H1 (cell line): ENCODE measurements around the gene PLCB4. TPM values are rescaled to one million over a fixed set of nuclear protein-coding genes. Genes with fewer than 3 reads are reported as not detected.

Experiments
- CHD1 ChIP-seq: IDR thresholded peaks from 2 replicates; pipeline ENCODE4 v1.6.1; 2012; ENCODE audit warnings: low read depth, low read length, improper control_type of control experiment
- EGR1 ChIP-seq: IDR thresholded peaks from 2 replicates; pipeline ENCODE4 v1.6.1; 2011; ENCODE audit warnings: low read depth, low read length, borderline replicate concordance
- polyA plus RNA-seq, 7 experiments: library from polyadenylated mRNA; depleted of rRNA in 3 of 7; stranded (reverse) in 5 of 7; unstranded in 2 of 7; fragments of >200 nt in 5 of 7; fragments of 200-250 nt in 2 of 7; gene quantifications; 1 replicate in 5 of 7; 2 replicates in 1 of 7; 4 replicates in 1 of 7; pipeline versions ENCODE4 v1.2.1 to v1.2.3, GENCODE V29; 2011 to 2013; ENCODE audit warnings: missing spikeins in 2 of 7, mixed read lengths in 2 of 7
- total RNA-seq: library from RNA; stranded (reverse); fragmentation: NEBNext Ultra II Directional; extraction: Animal tissue kit (Norgen Biotek cat#: 25700); gene quantifications from 2 replicates; pipeline ENCODE4 v1.2.1, GENCODE V29; 2021
- TF ChIP-seq, protein P1 (sequence below): IDR thresholded peaks from 2 replicates; pipeline ENCODE4 v1.6.1; 2012; ENCODE audit warnings: low read length, inconsistent platforms

The PLCB4 gene
- total and polyA plus RNA-seq, 2 of the 8 experiments (the other 6 are each of a cell fraction or from before 2014, with no cell fraction given) = 3.2 to 14.1 TPM

DNA sequence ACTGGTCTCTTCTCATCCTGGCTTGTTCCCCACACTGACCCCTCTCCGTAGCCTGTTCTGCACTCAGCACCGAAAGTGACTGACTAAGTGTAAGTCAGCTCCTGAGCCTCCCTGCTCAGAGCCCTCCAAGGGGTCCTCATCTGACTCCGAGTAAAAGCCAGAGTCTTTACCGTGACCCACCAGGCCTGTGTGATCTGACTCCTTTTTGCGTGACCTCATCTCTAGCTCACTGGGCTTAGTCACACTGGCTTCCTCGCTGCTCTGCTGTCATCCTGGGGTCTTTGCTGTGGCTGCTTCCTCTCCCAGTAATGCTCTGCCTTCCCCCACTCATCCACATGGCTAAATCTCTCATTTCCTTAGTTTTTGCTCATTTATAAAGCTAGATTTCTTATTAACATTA, 116.6 kb downstream of the PLCB4 start (continued):
- TF ChIP-seq, protein P1, sequence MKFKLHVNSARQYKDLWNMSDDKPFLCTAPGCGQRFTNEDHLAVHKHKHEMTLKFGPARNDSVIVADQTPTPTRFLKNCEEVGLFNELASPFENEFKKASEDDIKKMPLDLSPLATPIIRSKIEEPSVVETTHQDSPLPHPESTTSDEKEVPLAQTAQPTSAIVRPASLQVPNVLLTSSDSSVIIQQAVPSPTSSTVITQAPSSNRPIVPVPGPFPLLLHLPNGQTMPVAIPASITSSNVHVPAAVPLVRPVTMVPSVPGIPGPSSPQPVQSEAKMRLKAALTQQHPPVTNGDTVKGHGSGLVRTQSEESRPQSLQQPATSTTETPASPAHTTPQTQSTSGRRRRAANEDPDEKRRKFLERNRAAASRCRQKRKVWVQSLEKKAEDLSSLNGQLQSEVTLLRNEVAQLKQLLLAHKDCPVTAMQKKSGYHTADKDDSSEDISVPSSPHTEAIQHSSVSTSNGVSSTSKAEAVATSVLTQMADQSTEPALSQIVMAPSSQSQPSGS = no peak
- TF ChIP-seq EGR1 (no peak), CHD1 (no peak)
